Liver (tissue), 9 donors: ENCODE measurements around the gene PGLYRP2. TPM values are rescaled to one million over a fixed set of nuclear protein-coding genes. Genes with fewer than 3 reads are reported as not detected.

Source experiments
- DNase-seq: peaks from one replicate; pipeline ENCODE4 v3.0.0-alpha.2; 2017; ENCODE audit warnings: low spot score
- H3K27ac ChIP-seq, 2 donors: one replicate each; pipeline ENCODE4 v1.7.0; 2013; ENCODE audit warnings: inconsistent platforms in 2 of 2, low read length in 2 of 2, control low read depth in 1 of 2, low read depth in 1 of 2, mild to moderate bottlenecking in 1 of 2
- H3K27me3 ChIP-seq, 4 donors: one replicate each; pipeline versions ENCODE4 v1.6.1 to v1.7.0; 2013; ENCODE audit warnings: low read length in 3 of 4, inconsistent platforms in 1 of 4, mild to moderate bottlenecking in 1 of 4, moderate library complexity in 1 of 4; ENCODE audit not compliant: control insufficient read depth in 4 of 4, insufficient read depth in 4 of 4
- H3K36me3 ChIP-seq, 4 donors: one replicate each; pipeline versions ENCODE4 v1.6.1 to v1.7.0; 2013; ENCODE audit warnings: low read length in 3 of 4, mild to moderate bottlenecking in 3 of 4, low read depth in 1 of 4, moderate library complexity in 1 of 4; ENCODE audit not compliant: control insufficient read depth in 4 of 4, insufficient read depth in 3 of 4
- H3K4me1 ChIP-seq, 4 donors: one replicate each; pipeline versions ENCODE4 v1.6.1 to v1.7.0; 2013; ENCODE audit warnings: low read length in 3 of 4, mild to moderate bottlenecking in 3 of 4, moderate library complexity in 1 of 4; ENCODE audit not compliant: control insufficient read depth in 4 of 4, insufficient read depth in 4 of 4
- H3K4me3 ChIP-seq, 3 donors: one replicate each; pipeline versions ENCODE4 v1.6.1 to v1.7.0; 2013; ENCODE audit warnings: low read length in 3 of 3, control low read depth in 1 of 3, low read depth in 1 of 3, mild to moderate bottlenecking in 1 of 3
- H3K9ac ChIP-seq, 2 donors: one replicate each; pipeline ENCODE4 v1.7.0; 2013; ENCODE audit warnings: low read length in 2 of 2, mild to moderate bottlenecking in 2 of 2, moderate library complexity in 2 of 2, control low read depth in 1 of 2, low read depth in 1 of 2
- H3K9me3 ChIP-seq, 4 donors: one replicate each; pipeline versions ENCODE4 v1.6.1 to v1.7.0; 2013; ENCODE audit warnings: low read length in 3 of 4; ENCODE audit not compliant: control insufficient read depth in 4 of 4
- EGR1 ChIP-seq, 2 donors: IDR thresholded peaks; 2 replicates each; pipeline ENCODE4 v1.6.1; 2016 to 2018; ENCODE audit warnings: antibody characterized with exemption in 2 of 2, low read depth in 2 of 2
- FOXA1 ChIP-seq: IDR thresholded peaks from 2 replicates; pipeline ENCODE4 v1.6.1; 2016; ENCODE audit warnings: antibody characterized with exemption
- FOXA2 ChIP-seq: IDR thresholded peaks from 2 replicates; pipeline ENCODE4 v1.6.1; 2016; ENCODE audit warnings: antibody characterized with exemption
- GABPA ChIP-seq, 2 donors: IDR thresholded peaks in 1 of 2; conservative IDR thresholded peaks in 1 of 2; 2 replicates each; pipeline ENCODE4 v1.6.1; 2016; ENCODE audit warnings: antibody characterized with exemption in 2 of 2, mild to moderate bottlenecking in 1 of 2, moderate library complexity in 1 of 2
- HNF4A ChIP-seq, 2 donors: conservative IDR thresholded peaks; 2 replicates each; pipeline ENCODE4 v1.6.1; 2016; ENCODE audit warnings: antibody characterized with exemption in 2 of 2, mild to moderate bottlenecking in 2 of 2
- HNF4G ChIP-seq: IDR thresholded peaks from 2 replicates; pipeline ENCODE4 v1.6.1; 2016; ENCODE audit warnings: antibody characterized with exemption
- JUND ChIP-seq, 2 donors: IDR thresholded peaks; 2 replicates each; pipeline ENCODE4 v1.6.1; 2016; ENCODE audit warnings: antibody characterized with exemption in 2 of 2
- MAX ChIP-seq: IDR thresholded peaks from 2 replicates; pipeline ENCODE4 v1.6.1; 2016; ENCODE audit warnings: antibody characterized with exemption
- RAD21 ChIP-seq, 2 donors: IDR thresholded peaks; 2 replicates each; pipeline ENCODE4 v1.6.1; 2016; ENCODE audit warnings: antibody characterized with exemption in 2 of 2, mild to moderate bottlenecking in 2 of 2
- RXRA ChIP-seq, 2 donors: IDR thresholded peaks; 2 replicates each; pipeline ENCODE4 v1.6.1; 2017 to 2018; ENCODE audit warnings: antibody characterized with exemption in 2 of 2, mild to moderate bottlenecking in 1 of 2
- SP1 ChIP-seq: IDR thresholded peaks from 2 replicates; pipeline ENCODE4 v1.6.1; 2018; ENCODE audit warnings: antibody characterized with exemption, mild to moderate bottlenecking
- TAF1 ChIP-seq: conservative IDR thresholded peaks from 2 replicates; pipeline ENCODE4 v1.6.1; 2016; ENCODE audit warnings: antibody characterized with exemption, mild to moderate bottlenecking
- YY1 ChIP-seq: IDR thresholded peaks from 2 replicates; pipeline ENCODE4 v1.6.1; 2016; ENCODE audit warnings: antibody characterized with exemption, mild to moderate bottlenecking
- WGBS: extraction: QIAGEN DNeasy Blood & Tissue Kit; methylation state at CpG from one replicate; pipeline ENCODE4 v1.1.7; 2013; 5-methylcytosine and 5-hydroxymethylcytosine counted together
- polyA plus RNA-seq, 2 donors: library from polyadenylated mRNA; stranded (reverse) in 1 of 2; unstranded in 1 of 2; fragments of 200-250 nt in 1 of 2; fragments of >200 nt in 1 of 2; fragmentation: Nextera tagmentation in 1 of 2; extraction: Ambion mirVana in 1 of 2; gene quantifications; one replicate each; pipeline versions ENCODE4 v1.2.1 to v1.2.3, GENCODE V29; 2013 to 2015
- total RNA-seq, 2 donors: library from RNA; depleted of rRNA; stranded (reverse); fragments of >200 nt; gene quantifications; one replicate each; pipeline ENCODE4 v1.2.3, GENCODE V29; 2014
- TF ChIP-seq, protein P1 (sequence below): IDR thresholded peaks from 2 replicates; pipeline ENCODE4 v1.6.1; 2016; ENCODE audit warnings: antibody characterized with exemption
- TF ChIP-seq, protein P2 (sequence below): fragments of 150-350 bp; IDR thresholded peaks from 2 replicates; pipeline ENCODE4 v1.5.1; 2017; ENCODE audit warnings: improper control_type of control experiment, low read depth, low read length; ENCODE audit not compliant: missing input control
- TF ChIP-seq, protein P3 (sequence below): IDR thresholded peaks from 2 replicates; pipeline ENCODE4 v1.6.1; 2016; ENCODE audit warnings: antibody characterized with exemption
- TF ChIP-seq, protein P4 (sequence below): IDR thresholded peaks from 2 replicates; pipeline ENCODE4 v1.6.1; 2016; ENCODE audit warnings: antibody characterized with exemption, mild to moderate bottlenecking
- donor health status: healthy.
- donor health status: healthy.
- donor health status: healthy.
- donor health status: healthy.
- donor health status: healthy.

The PGLYRP2 gene
- total and polyA plus RNA-seq, 4 donors, result 9.9 to 134 (median 92.4) TPM

DNA sequence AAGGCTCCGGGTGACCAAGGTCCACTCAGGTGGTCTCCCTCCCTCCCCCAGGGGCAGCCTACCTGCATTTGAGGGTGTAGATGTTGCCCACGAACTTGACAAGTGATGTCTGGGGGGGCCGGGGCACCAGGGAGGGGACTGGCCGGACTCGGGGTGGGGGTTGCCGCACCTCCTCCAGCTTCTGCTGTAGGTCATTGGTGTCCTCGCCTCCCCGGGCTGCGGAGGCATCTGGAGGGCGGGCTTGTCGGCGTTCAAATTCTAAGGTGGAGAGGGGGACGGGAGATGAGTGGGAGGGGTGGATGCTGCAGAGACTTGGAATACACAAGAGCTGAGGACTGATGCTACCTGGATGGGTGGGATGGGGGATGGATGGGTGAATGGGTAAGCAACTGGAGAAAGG is 55.2 kb downstream of the PGLYRP2 start:
- DNase-seq, result no peak
- Histone ChIP-seq H3K9ac (no peak overlapping the region), H3K9me3 (no peaks in the 10 kb centered on the region), H3K27ac (no peak overlapping the region), H3K4me1 (peaks cover 14 to 46% (median 39%) of the 10 kb centered on the region in 4 donors), H3K4me3 (no peak overlapping the region), H3K27me3 (no peaks in the 10 kb centered on the region), H3K36me3 (peaks cover 8 to 42% (median 14%) of the 10 kb centered on the region in 4 donors)
- WGBS, result 98% methylated on average over 13 of the region's 13 CpGs
- TF ChIP-seq FOXA2 (no peak), EGR1 (IDR thresholded peaks at IDR 0.05; ENCODE audit: low read depth in 2 of 2) (no peak), FOXA1 (no peak)
- TF ChIP-seq, protein P1, sequence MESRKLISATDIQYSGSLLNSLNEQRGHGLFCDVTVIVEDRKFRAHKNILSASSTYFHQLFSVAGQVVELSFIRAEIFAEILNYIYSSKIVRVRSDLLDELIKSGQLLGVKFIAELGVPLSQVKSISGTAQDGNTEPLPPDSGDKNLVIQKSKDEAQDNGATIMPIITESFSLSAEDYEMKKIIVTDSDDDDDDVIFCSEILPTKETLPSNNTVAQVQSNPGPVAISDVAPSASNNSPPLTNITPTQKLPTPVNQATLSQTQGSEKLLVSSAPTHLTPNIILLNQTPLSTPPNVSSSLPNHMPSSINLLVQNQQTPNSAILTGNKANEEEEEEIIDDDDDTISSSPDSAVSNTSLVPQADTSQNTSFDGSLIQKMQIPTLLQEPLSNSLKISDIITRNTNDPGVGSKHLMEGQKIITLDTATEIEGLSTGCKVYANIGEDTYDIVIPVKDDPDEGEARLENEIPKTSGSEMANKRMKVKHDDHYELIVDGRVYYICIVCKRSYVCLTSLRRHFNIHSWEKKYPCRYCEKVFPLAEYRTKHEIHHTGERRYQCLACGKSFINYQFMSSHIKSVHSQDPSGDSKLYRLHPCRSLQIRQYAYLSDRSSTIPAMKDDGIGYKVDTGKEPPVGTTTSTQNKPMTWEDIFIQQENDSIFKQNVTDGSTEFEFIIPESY, result no peak

DNA sequence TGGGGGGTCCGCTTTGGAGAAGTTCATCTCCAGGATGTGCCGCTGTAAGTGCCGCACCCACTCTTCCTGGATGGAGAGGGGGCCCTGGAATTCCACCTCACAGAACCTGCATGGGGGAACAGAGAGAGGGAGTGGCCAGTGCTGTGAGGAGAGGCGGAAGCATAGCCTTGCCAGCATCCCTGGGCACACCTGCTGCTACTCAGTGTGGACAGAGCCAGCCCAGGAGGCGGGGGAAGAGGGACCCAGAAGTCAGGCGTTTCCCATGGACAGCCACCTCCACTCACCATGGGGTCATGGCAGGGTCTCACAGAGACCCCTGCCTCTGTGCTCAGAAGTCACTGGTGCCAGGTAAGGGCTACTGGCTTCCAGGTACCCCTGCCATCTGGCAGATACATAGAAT is 56.2 kb downstream of the PGLYRP2 start:
- Histone ChIP-seq H3K9ac (no peak overlapping the region), H3K27ac (no peak overlapping the region), H3K9me3 (no peaks in the 10 kb centered on the region), H3K27me3 (no peaks in the 10 kb centered on the region), H3K4me1 (peaks cover 14 to 47% (median 37%) of the 10 kb centered on the region in 4 donors), H3K4me3 (no peak overlapping the region), H3K36me3 (peaks cover 8 to 41% (median 14%) of the 10 kb centered on the region in 4 donors)
- no peak for DNase-seq
- TF ChIP-seq, protein P2, sequence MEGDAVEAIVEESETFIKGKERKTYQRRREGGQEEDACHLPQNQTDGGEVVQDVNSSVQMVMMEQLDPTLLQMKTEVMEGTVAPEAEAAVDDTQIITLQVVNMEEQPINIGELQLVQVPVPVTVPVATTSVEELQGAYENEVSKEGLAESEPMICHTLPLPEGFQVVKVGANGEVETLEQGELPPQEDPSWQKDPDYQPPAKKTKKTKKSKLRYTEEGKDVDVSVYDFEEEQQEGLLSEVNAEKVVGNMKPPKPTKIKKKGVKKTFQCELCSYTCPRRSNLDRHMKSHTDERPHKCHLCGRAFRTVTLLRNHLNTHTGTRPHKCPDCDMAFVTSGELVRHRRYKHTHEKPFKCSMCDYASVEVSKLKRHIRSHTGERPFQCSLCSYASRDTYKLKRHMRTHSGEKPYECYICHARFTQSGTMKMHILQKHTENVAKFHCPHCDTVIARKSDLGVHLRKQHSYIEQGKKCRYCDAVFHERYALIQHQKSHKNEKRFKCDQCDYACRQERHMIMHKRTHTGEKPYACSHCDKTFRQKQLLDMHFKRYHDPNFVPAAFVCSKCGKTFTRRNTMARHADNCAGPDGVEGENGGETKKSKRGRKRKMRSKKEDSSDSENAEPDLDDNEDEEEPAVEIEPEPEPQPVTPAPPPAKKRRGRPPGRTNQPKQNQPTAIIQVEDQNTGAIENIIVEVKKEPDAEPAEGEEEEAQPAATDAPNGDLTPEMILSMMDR, result no peak
- WGBS, result 99% methylated on average over 6 of the region's 6 CpGs

DNA sequence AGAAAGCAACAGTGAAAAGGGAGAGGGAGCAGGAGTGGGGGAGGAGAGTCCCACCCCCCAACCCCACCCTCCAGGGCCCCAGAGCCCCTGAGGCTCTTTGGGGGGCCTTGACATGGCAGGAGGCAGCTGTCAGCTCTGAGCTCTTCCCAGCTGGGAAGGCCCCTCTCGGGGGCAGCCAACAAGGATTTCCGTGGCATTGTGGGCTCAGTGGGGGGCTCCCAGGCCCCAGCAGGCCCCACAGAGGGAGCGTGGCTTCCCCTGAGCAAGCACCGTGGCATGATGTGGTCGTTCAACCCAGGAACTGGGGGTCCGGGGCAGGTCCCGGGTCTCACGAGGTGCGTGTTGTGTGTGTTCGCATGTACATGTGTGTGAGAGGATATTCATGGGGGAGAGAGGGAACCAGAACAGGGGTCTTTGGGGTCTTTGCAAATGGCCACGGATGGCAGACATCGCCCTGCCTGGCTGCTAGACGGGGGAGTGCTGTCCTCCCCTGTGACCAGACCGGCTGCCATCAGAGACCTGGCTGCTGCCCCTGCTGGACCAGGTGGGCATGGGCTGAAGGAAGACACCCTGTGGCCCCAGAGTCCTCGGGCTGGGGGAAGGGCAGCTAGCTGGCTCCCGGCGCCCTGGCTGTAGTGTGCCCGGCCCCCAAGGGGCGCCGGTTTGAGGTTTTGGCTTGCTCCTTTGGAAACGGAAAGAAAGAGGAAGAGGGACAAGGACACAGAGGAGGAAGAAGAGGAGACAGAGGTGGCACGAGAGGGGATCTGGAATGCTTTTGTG is 56.8 kb downstream of the PGLYRP2 start:
- Histone ChIP-seq H3K27me3 (no peaks in the 10 kb centered on the region), H3K4me1 (peaks cover 14 to 49% (median 39%) of the 10 kb centered on the region in 4 donors), H3K4me3 (no peak overlapping the region), H3K9me3 (no peaks in the 10 kb centered on the region), H3K9ac (no peak overlapping the region), H3K27ac (peak overlapping the region; percentile 59 to 73), H3K36me3 (peaks cover 8 to 35% (median 14%) of the 10 kb centered on the region in 4 donors)
- 92% methylated on average over 22 of the region's 22 CpGs for WGBS
- TF ChIP-seq EGR1 (IDR thresholded peaks at IDR 0.05; ENCODE audit: low read depth in 2 of 2) (no peak), FOXA1 (no peak), RXRA (IDR thresholded peaks at IDR 0.05) (no peak), HNF4G (no peak), GABPA (IDR thresholded peaks at IDR 0.05 in 1 of 2, conservative IDR thresholded peaks at IDR 0.05 in 1 of 2) (no peak), FOXA2 (no peak), HNF4A (conservative IDR thresholded peaks at IDR 0.05) (no peak), SP1 (no peak), MAX (no peak), TAF1 (no peak), YY1 (no peak), RAD21 (IDR thresholded peaks at IDR 0.05) (no peak), JUND (IDR thresholded peaks at IDR 0.05) (no peak)
- TF ChIP-seq, protein P3, sequence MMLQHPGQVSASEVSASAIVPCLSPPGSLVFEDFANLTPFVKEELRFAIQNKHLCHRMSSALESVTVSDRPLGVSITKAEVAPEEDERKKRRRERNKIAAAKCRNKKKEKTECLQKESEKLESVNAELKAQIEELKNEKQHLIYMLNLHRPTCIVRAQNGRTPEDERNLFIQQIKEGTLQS, result no peak
- TF ChIP-seq, protein P4, sequence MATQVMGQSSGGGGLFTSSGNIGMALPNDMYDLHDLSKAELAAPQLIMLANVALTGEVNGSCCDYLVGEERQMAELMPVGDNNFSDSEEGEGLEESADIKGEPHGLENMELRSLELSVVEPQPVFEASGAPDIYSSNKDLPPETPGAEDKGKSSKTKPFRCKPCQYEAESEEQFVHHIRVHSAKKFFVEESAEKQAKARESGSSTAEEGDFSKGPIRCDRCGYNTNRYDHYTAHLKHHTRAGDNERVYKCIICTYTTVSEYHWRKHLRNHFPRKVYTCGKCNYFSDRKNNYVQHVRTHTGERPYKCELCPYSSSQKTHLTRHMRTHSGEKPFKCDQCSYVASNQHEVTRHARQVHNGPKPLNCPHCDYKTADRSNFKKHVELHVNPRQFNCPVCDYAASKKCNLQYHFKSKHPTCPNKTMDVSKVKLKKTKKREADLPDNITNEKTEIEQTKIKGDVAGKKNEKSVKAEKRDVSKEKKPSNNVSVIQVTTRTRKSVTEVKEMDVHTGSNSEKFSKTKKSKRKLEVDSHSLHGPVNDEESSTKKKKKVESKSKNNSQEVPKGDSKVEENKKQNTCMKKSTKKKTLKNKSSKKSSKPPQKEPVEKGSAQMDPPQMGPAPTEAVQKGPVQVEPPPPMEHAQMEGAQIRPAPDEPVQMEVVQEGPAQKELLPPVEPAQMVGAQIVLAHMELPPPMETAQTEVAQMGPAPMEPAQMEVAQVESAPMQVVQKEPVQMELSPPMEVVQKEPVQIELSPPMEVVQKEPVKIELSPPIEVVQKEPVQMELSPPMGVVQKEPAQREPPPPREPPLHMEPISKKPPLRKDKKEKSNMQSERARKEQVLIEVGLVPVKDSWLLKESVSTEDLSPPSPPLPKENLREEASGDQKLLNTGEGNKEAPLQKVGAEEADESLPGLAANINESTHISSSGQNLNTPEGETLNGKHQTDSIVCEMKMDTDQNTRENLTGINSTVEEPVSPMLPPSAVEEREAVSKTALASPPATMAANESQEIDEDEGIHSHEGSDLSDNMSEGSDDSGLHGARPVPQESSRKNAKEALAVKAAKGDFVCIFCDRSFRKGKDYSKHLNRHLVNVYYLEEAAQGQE, result no peak
- TF ChIP-seq, protein P2, result no peak
- DNase-seq, result no peak
